Activated CD8-positive, alpha-beta memory T cell treated with anti-CD3 and anti-CD28 coated beads, Interleukin-2, amount 50 U/mL, for 24 hours (primary cell): ENCODE results near the gene CD48.
"Not testable (repeated sequence)": the region's sequence is repeated elsewhere in the genome, so short reads cannot be mapped to it uniquely, and the experiment has no call there.

Source experiments
- DNase-seq: peaks from one replicate; pipeline ENCODE4 v3.0.0-alpha.2; 2020; ENCODE audit errors: extremely low read depth

Gene CD48

GRCh38 chr1:160713161-160713560 is 1.5 kb upstream of the CD48 start:
- DNase-seq, result no peak

GRCh38 chr1:160712525-160713080 is 981 bp upstream of the CD48 start:
- not testable (repeated sequence) for DNase-seq

DNA sequence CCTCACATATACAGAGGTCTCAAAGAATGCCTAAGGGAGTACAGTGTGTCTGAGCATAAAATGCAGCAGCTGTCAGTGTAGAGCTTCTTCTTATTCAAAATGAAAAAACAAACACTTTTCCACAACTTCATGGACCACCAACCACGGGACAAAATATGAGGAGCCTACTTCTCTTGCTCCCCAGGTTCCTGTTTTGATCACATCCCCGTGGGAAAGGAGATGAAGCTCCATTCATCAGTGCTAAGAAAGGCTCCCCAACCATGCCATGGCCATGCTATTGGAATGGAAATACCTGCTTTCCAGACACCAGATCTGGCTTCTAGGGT is 383 bp downstream of the CD48 start:
- DNase-seq, result no peak

DNA sequence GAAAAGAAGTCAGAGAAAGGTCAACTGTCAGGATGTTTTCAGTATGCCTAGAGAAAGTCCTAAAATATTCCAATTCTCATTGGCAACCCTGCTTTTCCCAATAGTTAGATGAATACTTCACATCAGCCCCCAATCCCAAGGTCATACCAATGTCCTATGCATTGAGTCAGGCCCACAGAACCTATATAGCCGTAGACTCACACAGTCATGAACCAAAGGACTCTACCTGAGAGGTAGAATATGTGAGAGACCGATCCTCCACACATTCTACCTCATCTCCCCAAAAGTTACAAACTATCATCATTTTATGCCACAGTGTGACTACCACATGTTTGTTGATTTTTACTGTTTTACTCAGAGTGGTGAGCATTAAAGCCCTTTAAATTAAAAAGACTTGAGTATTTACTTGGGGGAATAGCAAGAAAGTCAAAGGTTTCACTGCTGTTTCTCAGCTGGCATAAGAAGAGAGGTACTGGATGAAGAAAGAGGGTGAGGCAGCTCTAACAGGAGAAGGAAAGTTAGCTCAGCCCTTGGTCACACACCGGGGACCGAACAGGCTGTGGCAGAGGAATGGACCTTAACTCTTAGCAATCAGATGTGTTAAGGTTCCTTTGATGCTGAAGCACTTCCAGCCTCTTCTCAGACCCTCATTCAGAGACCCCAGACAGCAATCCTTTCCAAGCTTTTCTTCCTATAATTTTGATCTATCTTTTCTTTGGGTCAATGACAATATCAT is 937 bp downstream of the CD48 start:
- DNase-seq, result no peak

- DNase-seq, result no peak
Observed at GRCh38 chr1:160709715-160710114, 1.9 kb downstream of the CD48 start.

GRCh38 chr1:160708801-160709200 is 2.8 kb downstream of the CD48 start:
- DNase-seq, result no peak

GRCh38 chr1:160708118-160708517 is 3.5 kb downstream of the CD48 start:
- no peak for DNase-seq

DNA sequence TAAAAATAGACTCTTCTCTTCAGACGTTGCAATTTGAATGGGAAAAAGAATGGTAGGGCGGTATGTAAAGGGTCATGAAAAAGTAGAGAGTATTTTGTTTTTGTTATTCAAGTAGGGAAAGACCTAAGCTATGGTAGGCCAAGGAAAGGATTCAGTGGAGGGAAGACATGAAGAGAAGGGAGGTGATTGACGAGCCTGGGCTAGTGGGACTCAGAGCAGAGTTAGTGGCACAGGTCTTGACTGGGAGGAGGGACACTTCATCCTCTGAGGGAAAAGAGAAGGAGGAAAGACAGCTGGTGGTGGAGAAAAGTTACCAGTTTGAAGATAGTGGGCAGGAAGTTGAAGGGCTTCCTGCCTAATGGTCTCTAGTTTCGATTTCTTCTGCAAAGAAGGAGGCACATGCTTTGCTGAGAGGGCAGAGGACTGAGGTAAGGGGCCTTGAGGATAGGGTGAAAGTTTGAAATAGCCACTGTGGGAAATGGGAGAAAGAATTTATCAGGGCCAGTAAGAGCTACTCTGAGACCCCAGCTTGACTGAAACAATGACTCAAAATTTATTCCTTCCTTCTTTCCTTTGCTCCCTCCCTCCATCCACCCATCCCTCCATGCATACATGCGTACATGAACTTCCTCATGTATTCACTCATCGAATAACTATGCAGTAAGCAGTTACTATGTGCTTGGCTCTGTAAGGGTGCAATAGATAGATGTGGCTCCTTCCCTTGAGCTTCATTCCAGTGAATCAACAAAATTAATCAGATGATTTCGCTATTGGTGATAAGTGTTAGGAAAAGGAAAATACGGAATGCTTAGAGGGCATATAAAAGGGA is 4.2 kb downstream of the CD48 start:
- DNase-seq, result no peak

DNA sequence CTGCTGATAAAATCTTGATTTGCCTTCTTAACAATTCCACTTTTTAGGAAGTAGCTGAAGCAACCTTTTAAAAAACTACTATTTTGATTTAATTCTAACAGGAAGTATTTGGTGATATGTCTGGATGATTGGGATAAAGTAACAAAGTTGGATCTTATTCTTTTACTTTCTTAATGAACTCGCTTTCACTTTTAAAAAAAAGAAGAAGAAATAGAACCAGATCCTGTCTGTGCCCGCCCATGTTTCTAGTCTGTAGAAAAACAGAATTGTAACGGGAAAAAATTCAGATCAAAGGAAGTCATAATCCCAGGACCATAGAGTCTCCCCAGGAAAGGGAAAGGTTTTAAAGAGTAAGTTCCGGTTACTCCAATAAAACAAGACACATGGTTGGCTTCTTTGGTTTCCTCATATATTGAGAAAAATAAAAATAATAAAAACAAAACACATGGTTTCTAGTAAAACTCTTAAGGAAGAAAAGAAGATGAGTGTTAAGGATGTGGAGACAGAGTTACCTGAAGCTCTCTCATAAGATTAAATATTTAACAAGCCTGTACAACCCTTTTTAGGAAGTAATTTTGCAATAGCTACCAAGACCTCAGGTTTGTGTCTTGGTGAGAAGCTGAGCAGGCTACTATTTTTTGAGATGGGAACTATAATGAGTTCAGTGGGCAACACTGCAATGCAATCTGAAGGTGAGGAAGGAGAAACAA is 4.9 kb downstream of the CD48 start:
- DNase-seq, result no peak

GRCh38 chr1:160705742-160706141 is 5.9 kb downstream of the CD48 start:
- no peak for DNase-seq

DNA sequence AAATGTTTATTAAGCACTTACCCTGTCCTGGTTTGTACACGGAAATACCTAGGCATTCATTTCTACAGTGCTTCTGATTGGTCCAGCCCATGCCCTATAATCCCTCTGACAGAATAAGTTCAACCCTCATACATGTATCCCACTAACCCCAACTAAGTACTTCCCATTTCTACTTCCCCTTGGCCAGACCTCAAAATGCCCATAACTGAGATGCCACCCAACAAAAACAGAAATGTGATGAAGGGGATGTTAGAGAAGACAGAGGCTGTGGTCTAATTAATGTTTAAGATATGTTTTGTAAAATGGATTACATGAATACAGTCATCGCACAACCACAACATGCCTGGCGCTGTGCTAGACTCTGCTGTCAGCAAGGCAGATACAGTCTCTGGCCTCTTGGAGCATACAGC is 6.4 kb downstream of the CD48 start:
- not testable (repeated sequence) for DNase-seq

DNA sequence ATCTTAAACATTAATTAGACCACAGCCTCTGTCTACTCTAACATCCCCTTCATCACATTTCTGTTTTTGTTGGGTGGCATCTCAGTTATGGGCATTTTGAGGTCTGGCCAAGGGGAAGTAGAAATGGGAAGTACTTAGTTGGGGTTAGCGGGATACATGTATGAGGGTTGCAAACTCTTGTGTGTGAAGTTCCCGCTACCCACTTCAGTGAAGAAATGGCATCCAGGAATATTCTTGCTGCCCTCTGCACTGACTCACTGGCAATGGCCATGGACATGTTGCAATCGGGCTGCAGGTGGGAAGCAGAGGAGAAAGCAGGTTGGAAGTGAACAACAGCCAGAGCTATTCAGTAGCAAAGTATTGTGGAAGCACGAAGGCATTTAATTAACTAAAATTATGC is 7.4 kb downstream of the CD48 start:
- no peak for DNase-seq

DNA sequence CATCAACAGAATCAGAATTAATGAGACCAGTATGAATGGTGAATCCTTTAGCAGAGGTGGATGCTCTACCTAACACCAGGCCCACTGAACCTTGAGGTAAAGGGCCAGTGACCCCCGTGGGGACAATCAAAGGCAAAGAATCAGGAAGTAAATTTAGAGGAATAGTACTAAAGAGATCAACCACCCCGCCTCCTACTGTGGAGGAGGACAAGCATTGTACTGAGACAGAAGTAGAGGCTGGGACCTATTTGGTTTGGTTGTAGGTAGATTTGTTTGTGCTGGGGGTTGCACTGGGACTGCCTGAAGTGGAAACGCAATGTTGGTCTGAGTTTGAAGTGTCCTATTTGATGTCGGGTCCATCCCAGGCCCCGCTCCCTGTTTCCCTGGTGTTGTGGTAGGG is 9.5 kb downstream of the CD48 start:
- DNase-seq, result no peak

DNA sequence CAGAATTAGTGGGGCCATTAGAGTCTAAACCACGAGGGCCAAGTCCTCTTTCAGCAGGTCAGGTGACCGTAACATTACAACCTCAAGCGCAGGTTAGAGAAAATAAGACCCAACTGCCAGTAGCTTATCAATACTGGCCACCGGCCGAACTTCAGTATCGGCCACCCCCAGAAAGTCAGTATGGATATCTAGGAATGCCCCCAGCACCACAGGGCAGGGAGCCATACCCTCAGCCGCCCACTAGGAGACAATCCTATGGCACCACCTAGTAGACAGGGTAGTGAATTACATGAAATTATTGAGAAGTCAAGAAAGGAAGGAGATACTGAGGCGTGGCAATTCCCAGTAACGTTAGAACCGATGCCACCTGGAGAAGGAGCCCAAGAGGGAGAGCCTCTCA is 19.2 kb downstream of the CD48 start:
- DNase-seq, result not testable (repeated sequence)

DNA sequence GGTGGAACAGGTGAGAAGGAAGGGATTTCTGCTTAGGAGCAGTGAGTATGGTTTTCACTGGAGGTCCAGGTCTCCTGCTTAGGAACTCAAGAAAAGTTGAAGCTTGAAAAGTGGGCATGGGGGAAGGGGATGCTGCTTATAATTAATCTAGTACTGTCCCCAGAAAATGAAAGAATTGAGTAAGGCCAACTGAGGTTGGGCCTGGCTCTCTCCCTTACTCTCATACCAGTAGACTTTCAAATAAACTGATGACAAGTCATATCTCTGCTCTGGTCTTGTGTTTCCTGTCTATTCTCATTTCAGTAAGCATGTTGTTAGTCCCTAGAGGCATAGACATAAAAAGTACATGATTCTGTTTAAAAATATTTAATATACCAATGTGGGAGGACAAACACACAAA is 26.4 kb downstream of the CD48 start:
- no peak for DNase-seq

- no peak for DNase-seq
Observed at GRCh38 chr1:160682983-160683865, 28.4 kb downstream of the CD48 start.

DNA sequence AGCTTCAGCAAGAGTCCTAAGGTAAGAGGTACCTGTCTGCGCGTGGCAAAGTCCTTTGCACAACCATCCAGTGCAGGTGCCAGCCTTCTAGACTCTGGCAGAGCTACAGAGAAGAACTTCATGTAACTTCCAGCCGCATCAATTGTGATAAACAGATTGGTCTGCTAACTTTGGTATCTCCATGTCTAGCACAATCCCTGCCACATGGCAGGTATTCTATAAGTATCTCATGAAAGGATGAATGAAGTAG is 29.8 kb downstream of the CD48 start:
- DNase-seq, result no peak

- peak; percentile 60 for DNase-seq
Observed at GRCh38 chr1:160681066-160681890, 30.3 kb downstream of the CD48 start.

DNA sequence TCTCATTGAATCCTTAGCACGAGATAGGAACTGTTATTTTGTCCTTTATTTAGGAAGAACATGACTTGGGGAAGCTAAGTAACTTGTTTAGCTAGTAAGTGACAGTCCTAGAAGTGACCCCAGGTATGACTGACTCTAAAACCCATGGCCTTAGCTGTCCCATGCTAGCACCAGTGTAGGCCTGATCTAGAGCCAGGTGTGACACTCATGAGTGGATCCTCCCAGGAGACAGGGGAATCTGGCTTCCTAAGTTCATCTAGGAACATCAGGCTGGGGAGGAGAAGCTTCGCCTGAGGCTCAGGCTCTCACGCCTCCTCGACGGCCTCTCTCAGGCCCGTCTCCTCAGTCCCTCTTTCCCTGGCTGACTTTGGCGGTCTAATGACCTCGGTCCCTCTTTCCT is 31.2 kb downstream of the CD48 start:
- DNase-seq, result no peak

DNA sequence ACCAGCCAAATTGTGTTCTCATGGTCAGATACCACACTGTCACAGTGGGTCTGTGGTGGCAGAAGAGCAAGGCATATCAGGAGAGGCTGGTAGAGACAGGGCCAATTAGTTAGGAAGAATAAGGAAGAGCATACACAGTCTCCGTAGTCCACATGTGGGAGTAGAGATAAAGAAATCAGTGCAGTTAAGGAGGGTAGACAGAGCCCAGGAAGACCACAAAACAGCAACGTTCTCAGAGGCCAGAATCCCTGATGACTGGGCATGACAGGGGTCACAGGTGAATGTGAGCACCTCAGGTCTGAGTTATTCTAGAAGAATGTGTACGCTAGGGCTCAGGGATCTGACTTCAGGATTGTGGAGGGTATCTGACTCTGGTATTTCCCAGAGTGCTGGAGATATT is 31.7 kb downstream of the CD48 start:
- no peak for DNase-seq
